Measurements from ENCODE around the gene GPR78.
"Not testable (repeated sequence)": the region's sequence is repeated elsewhere in the genome, so short reads cannot be mapped to it uniquely, and the experiment has no call there.

The GPR78 gene

DNA sequence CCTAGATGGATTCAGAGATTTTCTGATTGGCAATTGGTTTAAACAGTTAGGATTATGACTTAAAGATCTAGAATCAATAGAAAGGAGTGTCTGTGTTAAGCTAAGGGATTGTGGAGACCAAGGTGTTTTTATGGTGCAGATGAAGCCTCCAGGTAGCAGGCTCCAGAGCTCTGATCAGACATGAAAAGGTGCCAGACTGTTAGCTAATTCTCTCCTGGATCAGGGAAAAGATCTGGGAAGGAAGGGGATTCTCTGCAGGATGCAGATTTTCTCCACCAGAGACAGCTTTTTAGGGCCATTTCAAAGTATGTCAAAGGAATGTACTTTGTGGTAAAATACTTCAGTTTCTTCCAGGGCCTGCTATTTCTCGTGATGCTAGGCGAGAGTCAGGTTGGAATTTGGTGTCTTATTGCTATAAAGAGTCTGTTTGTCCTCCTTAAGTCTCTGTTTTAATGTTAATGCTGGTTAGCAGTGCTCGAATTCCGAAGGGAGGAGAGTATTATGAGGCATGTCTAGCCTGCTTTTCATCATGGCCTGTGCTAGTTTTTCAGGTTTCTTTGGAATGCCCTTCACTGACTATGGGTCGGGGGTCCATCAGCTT lies 12.0 kb upstream of the GPR78 start:
- DNase-seq, result no peak

DNA sequence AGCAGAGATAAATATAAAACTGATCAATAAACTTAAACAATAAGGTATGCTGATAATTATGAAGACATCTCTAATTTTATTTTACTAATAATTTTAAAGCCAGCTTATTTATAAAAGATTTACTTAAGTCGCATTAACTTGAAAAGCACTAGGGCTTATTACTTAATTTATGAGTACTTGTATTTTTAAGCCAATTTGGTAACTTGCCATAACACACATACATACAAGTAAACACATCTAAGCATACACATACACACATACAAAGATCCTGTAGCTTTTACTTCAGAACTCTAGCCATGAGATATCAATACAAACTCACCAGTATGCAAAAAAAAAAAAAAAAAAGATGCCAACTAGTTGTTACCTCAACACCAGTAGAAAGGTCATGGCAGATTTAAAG lies 10.0 kb upstream of the GPR78 start:
- DNase-seq, result no peak

DNA sequence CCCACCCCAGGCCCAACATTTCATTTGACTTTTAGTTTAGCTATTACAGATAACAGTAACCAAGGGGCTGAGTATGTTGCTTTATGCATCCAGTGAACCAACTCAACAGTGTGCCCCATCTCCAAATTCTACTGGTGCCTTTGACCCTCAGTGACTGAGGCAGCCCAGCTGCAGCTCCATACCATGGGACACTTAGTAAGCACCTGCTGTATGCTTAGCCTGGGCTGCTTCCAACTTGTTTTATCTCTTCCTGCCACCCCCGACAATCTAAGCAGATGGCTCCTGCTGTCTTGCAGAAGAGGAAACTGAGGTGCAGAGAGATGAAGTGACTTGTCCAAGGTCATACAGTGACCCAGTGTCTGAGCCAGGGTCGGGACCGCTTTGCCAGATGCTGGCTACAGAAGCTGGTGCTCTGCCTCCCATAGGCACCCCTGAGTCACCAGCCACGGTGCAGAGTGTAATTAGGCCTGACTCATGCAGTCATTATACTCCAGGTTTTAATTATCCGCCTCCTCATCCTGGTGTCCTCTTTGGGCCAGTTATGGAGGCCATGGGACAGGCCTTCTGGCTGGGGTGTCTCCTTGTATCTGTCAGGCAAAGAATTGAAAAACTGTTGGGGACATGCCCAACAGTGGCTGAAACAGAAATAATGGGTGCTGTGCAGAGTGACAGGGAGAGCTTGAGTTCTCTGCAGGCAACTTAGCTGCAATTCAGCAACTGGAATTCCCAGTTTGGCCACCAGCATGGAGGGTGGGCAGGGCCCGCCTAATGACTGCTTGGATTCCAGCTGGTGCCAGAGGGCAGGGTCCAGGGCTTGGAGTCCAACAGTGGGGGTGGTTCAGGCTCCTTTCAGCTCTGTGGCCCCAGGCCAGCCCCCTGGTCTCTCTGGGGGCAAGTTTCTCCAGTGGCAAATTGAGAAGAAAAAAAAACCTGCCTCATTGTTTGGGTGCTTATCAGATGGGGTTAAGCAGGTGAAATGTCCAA lies 8.2 kb upstream of the GPR78 start:
- DNase-seq, result no peak

DNA sequence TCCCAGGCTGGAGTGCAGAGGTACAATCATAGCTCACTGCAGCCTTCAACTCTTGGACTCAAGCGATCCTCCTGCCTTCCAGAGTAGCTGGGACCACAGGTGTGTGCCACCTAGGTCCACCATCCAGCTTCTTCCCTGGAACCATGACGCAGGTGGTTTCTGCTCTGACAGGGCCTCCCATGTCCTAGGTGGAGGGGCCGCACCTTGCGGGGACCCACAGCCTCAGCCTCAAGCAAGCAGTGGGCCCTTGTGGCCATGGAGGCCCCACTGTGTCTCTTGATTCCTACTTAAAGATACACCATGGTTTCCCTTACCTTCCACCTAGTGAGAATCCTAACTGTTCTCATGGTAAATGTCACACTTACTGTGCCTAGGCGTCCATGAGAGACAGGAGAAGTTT lies 6.9 kb upstream of the GPR78 start:
- no peak for DNase-seq

DNA sequence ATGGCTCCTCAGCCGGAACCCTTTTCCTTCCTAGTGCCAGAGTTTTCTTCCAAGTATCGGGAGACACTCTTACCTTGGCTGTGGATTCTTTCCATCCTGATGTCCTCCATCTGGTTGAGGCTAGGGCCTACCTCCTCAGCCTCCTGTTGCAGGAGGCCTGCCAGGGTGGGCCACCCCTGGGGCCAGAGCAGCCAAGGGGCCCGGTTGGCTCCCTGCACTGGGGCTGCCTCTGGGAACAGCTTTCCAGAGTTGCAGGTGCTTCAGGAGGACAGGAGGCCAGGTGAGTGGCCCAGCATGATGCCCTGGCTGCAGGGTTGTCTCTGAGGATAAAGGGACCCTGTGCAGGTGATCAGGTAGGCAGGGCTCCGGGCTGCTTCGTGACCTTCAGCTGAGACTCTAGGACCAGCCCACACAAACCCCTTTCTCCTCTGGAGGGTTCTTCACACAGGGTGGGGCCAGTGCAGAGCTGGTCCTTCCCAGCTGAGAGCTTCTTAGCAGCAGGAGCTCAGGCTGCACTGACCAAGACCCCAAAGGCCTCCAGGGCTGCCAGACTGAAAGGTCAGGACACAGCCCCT lies 5.3 kb upstream of the GPR78 start:
- DNase-seq, result no peak

DNA sequence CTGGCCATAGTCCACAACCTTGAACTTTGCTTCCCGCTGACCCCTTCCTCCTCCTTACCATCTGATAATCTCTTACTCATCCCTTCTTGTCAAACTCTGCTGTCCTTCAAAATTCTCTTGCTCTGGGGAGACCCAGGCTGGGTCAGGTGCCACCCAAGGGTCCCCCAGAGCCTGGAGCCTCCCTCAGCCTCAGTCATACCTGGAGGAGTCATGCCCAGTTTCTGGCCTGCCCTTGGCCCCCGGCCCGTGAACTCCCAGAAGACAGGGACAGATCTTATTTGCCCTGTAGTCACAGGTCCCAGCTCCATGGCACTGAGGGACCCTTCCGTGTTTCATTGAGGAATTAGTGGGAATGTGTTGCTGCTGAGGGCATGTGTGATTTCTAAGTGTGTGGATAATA lies 4.7 kb upstream of the GPR78 start:
- no peak for DNase-seq

DNA sequence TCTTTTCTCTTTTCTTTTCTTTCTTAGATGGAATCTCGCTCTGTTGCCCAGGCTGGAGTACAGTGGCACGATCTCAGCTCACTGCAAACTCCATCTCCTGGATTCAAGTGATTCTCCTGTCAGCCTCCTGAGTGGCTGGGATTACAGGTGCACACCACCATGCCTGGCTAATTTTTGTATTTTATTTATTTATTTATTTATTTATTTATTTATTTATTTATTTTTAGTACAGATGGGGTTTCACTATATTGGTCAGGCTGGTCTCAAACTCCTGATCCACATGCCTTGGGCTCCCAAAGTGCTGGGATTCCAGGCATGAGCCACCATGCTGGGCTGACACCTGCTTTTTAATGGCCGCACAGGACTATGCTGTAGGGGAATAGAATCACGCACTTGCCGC lies 3.6 kb upstream of the GPR78 start:
- DNase-seq, result not testable (repeated sequence)

DNA sequence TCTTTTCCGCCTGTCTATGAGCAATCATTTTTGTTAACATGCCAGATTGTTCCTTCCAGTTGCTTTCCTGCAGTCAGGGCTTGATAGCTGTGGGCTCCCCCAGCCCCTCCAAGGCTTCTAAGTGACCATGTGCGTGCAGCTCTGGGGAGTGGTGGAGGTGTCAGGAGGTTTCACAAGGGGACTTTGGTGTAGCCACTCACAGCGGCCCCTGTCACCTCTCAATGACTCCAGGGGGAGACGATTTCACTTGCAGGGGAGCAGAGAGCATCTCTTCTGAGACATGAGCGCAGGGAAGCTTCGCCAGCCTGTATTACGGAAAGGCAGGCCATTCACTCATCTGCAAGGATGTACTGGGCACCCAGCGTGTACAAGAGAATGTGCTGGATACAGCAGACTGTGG lies 3.1 kb upstream of the GPR78 start:
- no peak for DNase-seq

DNA sequence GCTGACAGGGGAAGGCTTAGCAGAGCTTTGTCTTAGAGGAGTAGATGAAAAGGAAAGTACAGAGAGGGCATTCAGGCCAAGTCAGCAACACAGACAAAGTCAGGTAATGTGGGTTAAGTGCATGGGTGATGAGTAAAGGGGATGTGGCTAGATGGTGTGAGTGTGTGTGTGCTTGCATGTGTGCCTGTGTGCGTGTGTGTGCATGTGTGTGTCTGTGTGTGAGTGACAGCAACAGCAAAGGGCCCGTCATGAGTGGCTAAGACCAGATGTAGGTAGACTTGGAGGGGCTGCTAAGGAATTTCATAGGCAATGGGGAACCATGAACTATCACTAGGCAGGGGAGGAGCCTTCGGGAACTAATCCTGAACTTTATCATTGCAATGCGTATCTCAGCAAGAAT lies 2.2 kb upstream of the GPR78 start:
- no peak for DNase-seq

DNA sequence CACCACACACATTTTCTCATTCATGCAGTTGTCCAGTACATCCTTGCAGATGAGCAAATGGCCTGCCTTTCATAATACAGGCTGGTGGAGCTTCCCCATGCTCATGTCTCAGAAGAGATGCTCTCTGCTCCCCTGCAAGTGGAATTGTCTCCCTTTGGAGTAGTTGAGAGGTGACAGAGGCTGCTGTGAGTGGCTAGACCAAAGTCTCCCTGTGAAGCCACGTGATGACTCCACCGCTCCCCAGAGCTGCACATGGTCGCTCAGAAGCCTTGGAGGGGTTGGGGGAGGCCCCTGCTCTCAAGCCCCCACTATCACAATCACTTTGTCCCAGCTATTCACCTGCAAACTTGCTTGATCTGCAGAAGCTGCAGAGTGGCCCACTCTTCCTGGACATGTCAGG lies 1.5 kb upstream of the GPR78 start:
- no peak for DNase-seq

DNA sequence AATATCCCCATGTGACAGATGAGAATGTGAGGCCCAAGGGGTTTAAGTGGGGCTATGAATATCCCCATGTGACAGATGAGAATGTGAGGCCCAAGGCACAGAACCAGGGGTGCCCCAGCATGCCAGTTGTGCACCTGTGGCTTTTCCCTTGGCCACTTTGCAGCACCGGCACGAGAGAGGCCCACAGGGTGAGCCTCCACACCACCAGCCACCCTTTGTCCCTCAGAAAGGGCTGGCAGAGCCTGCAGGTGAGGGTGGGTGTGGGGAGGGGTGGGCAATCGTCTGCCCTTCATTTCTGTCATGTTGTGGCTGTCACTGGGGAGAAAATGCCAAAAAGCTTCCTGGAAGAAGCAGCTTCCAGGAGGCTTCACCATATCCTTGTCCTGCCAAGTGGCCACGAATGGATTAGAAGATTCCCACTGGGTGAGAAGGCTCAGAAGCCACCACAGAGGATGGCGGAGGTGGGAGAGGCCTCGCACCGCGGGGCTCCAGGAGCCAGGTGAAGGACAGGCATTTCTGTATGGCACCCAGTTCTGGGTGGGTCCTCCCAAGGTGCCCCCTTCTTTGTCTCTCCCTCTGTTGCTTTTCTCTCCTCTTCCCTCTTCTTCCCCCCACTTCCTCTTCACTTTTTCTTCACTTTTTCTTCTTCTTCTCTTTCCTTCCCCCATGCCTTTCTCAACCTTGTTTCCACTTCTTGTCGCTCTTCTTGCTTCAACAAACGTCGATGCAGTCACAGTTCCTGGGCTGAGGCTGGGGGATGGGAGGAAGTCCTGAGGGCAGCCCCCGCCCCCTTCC lies 469 bp upstream of the GPR78 start:
- DNase-seq, result no peak

DNA sequence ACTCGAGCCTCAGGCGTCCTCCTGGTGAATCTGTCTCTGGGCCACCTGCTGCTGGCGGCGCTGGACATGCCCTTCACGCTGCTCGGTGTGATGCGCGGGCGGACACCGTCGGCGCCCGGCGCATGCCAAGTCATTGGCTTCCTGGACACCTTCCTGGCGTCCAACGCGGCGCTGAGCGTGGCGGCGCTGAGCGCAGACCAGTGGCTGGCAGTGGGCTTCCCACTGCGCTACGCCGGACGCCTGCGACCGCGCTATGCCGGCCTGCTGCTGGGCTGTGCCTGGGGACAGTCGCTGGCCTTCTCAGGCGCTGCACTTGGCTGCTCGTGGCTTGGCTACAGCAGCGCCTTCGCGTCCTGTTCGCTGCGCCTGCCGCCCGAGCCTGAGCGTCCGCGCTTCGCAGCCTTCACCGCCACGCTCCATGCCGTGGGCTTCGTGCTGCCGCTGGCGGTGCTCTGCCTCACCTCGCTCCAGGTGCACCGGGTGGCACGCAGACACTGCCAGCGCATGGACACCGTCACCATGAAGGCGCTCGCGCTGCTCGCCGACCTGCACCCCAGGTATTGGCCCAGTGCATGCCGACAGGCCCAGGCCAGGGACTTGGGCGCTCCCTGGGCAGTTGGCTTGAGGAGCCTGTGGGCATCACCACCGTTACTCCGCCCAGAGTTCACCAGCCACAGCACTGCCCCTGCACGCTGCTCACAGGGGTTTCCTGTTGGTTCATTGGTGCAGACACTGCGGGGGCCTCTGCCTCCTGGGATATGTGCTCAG lies 1.1 kb downstream of the GPR78 start:
- DNase-seq, result no peak

DNA sequence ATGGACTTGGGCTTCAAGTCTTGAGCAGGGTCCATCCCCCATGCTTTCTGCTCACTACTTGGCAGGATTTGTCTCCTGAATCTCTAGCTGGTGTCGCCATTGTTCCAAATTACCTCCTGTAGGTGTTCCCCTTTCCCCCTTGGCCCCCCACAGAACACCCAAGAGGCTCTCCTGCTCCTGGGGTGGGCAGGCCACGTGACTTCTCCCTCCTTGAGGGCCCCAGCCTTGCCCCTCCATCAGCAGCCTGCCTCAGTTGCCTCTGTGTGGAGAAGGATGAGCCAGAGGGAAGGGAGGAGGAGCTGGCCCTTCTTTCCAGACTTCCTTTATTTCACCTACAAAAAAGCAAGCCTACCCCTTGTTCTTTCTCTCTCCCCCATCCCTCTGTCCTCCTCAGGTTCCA lies 1.8 kb downstream of the GPR78 start:
- no peak for DNase-seq

DNA sequence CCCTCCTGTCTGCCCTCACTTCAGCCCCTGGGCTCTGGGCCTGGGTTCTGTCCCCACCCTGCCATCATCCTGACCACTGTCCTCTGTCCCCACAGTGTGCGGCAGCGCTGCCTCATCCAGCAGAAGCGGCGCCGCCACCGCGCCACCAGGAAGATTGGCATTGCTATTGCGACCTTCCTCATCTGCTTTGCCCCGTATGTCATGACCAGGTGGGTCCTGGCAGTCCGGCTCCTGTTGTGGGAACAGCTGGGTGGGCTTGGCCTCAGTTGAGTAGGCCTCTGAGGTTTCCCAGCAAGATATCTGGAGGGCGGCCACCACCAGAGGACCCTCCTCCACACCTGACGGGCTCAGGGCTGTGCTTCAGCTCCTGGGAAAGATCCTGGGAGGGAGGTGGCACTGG lies 2.2 kb downstream of the GPR78 start:
- no peak for DNase-seq

DNA sequence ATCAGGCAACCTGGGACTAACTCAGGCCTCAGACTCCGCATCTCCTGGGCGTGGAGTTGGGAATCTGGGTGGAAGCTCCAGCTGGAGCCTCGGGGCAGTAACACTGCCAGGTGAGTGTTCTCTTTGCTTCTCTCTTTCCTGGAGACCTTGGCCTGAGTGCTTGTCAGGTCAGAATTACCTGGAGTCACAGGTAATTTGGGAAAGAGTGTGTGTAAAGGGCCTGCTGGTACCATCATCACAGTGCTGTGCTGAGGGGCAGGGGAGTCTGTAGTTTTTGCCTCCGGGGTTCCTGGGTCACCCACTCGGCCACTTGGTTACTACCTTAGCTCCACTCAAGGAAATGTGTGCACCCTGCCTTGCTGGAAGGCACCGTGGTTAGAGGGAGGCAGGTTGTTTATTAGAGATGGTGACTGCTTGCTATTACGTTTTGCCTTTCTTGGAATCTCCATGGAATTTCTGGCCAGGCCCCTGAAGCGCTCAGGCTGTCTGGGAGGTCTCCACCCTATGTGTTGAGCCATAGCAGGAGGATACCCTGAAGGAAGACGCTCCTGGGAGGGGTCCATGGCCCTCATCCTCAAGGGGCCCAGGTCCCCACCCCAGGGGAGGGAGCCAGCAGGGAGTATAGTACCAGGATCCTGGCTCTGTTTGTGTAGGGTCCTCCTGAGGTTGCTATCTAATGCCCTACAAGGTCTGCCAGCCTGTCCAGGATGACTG lies 2.9 kb downstream of the GPR78 start:
- DNase-seq, result no peak

DNA sequence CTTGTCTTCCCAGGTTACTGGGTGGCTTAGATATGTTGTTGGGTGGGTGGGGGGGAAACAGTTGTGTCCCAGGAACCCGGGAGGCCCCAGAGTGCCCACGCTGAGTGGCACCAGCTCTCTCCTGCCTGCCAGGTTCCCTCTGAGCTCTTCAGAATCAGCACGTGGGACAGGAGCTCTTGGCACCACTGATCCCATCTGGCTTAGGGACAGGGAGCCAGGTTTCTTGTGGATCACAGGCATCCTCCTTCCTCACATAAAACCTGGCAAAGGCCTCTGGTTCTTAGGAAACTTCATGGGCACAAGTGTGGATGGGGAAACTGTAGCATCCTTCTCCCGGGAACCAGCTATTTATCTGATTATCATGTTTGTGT lies 3.4 kb downstream of the GPR78 start:
- no peak for DNase-seq

DNA sequence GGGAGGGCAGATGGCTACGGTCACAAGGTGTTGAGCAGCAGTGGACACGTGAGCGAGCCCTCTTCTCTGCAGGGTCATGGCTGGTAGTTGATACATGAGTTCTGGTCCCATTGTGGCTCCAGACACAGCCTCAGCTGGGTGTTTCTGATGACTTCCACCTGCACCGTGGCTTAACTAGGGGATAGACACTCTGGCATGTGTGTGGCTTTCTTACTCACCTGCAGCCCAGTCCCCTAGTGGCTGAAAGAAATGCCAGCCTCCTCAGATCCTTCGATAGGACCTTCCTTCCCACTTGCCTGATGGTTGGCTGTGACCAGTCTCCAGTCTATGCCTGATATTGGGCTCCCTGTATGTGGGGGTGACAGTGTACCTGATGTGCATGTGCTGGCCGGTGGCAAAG lies 5.0 kb downstream of the GPR78 start:
- no peak for DNase-seq

DNA sequence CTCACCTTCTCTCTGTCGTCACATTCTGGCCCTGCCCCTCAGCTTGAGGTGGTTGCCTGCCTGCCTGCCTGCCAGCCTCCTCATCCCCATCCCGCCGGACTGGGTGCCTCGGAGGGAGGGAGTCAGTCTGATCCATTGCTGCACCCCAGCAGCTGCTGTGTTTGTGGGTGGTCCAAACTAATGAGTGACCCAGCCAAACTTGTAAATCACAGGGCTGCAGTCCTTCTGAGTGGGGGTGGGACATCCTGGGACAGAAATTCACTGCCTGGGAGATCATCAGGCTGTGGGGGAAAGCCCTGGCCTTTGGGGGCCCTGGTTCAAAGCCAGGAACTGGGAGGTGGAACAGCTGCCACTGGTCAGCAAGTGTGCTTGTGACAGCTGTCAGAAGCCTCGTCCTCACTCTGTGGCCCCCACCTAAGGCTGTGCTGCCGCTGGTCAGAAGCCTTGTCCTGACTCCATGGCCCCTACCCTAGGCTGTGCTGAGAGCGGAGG lies 5.6 kb downstream of the GPR78 start:
- DNase-seq, result no peak

DNA sequence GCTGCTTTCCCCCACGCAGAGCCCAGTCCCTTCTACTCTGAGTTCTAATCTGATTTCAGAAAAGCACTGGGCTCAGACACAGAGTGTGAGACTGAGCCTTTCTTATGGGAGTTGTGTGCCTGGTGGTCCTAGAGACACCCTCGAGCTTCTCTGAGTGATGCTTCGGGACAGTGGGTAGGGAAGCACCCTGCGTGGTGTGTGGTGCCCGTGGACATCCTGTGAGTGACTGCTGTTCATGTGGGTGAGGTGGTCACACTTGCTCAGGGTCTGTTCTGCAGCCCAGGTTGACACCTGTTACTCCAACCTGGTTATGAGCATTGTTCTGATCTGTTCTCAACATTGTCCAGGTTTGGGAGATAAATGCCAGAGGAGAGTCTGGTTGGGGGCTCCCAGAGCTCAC lies 6.1 kb downstream of the GPR78 start:
- no peak for DNase-seq

DNA sequence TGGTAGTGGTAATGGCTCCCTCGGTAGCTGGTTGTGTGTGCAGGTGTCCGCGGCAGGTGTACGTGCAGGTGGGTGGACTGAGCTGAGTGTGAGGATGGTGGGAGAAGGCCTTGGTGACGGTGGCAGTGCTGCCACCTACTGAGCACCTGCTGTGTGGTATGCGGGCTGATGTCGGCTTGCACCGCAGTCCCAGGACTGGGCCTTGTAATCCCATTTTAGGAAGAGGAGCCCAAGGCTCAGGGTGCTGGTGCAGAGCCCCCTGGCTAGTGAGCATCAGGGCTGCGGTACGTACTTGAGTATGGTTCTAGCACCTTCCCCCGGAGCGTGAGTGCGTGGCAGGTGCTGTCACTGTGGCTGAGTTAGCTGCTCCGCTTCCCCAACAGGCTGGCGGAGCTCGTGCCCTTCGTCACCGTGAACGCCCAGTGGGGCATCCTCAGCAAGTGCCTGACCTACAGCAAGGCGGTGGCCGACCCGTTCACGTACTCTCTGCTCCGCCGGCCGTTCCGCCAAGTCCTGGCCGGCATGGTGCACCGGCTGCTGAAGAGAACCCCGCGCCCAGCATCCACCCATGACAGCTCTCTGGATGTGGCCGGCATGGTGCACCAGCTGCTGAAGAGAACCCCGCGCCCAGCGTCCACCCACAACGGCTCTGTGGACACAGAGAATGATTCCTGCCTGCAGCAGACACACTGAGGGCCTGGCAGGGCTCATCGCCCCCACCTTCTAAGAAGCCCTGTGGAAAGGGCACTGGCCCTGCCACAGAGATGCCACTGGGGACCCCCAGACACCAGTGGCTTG lies 6.7 kb downstream of the GPR78 start:
- DNase-seq, result no peak

All from NCI-H1436 treated with DMSO at 0.1 percent for 48 hours (cell line).